Calu3 (cell line): Measurements from ENCODE around the gene PPM1H. TPM values are rescaled to one million over a fixed set of nuclear protein-coding genes. Genes with fewer than 3 reads are reported as not detected.

ENCODE experiments used
- BruUV-seq: library from RNA; stranded (reverse); fragments of 400-500 nt; replicated peaks from 2 replicates; lab custom pipeline; 2021; lab: Mats Ljungman, UMichigan
- CTCF ChIA-PET: fragments of 300-600 bp; sonication (Branson Sonifier 250); formaldehyde crosslinking; loops from one replicate; lab custom pipeline; 2022; ENCODE audit warnings: antibody characterized with exemption; lab: Charles Lee
- DNase-seq: peaks from one replicate; pipeline ENCODE4 v3.0.0; 2022
- H3K27ac Mint-ChIP-seq: one replicate; pipeline ENCODE4 v1.8.0; 2022; ENCODE audit warnings: mixed read lengths; ENCODE audit not compliant: unreplicated experiment
- H3K27me3 Mint-ChIP-seq: one replicate; pipeline ENCODE4 v1.8.0; 2022; ENCODE audit warnings: mixed read lengths; ENCODE audit not compliant: unreplicated experiment
- H3K36me3 Mint-ChIP-seq: one replicate; pipeline ENCODE4 v1.8.0; 2022; ENCODE audit warnings: mild to moderate bottlenecking, moderate library complexity, mixed read lengths; ENCODE audit not compliant: insufficient read depth, unreplicated experiment
- H3K4me1 Mint-ChIP-seq: one replicate; pipeline ENCODE4 v1.8.0; 2022; ENCODE audit warnings: mild to moderate bottlenecking, low read depth, mixed read lengths; ENCODE audit not compliant: unreplicated experiment
- H3K4me3 Mint-ChIP-seq: one replicate; pipeline ENCODE4 v1.8.0; 2022; ENCODE audit warnings: mild to moderate bottlenecking, low read depth, moderate library complexity, mixed read lengths; ENCODE audit not compliant: unreplicated experiment
- H3K9me3 Mint-ChIP-seq: one replicate; pipeline ENCODE4 v1.8.0; 2022; ENCODE audit warnings: low read depth, mixed read lengths; ENCODE audit not compliant: unreplicated experiment
- CTCF ChIP-seq: fragments of 200-600 bp; IDR thresholded peaks from one replicate; pipeline ENCODE4 v1.8.0; 2022; ENCODE audit warnings: antibody characterized with exemption; ENCODE audit not compliant: unreplicated experiment
- intact Hi-C: fragments of 100-400 bp; cut with micrococcal nuclease; formaldehyde crosslinking; loops from one replicate; pipeline ENCODE4 v1.10.0; 2022; ENCODE audit not compliant: unreplicated experiment
- total RNA-seq: library from RNA; stranded (reverse); gene quantifications from 2 replicates; pipeline ENCODE4 v1.2.3, GENCODE V29; 2022

Gene PPM1H
- total RNA-seq, 1 experiment from 2014 or later: 36.7 TPM

GRCh38 chr12:62860020-62860419 lies 74.9 kb downstream of the PPM1H start:
- H3K27ac Mint-ChIP-seq: no peak overlapping the region
- intact Hi-C loops: no loop called here

GRCh38 chr12:62859321-62859737 lies 75.6 kb downstream of the PPM1H start:
- no peaks in the 10 kb centered on the region for H3K9me3 Mint-ChIP-seq
- intact Hi-C loops: no loop called here
- no peak overlapping the region for H3K27ac Mint-ChIP-seq
- H3K4me3 Mint-ChIP-seq: no peak overlapping the region
- no TSS peak for BruUV-seq
- no peaks in the 10 kb centered on the region for H3K27me3 Mint-ChIP-seq
- no peak for TF ChIP-seq CTCF
- H3K4me1 Mint-ChIP-seq: peaks cover 46% of the 10 kb centered on the region
- no peaks in the 10 kb centered on the region for H3K36me3 Mint-ChIP-seq
- CTCF ChIA-PET: interaction anchor here (0.6 kb wide), 1 partner anchor 201 kb away, joined by 3 read pairs; no protein-coding TSS in a partner anchor
- DNase-seq: no peak

More at GRCh38 chr12:62860020-62860419, 74.9 kb downstream of the PPM1H start:
- peaks cover 51% of the 10 kb centered on the region for H3K4me1 Mint-ChIP-seq
- BruUV-seq: no TSS peak
- no peak overlapping the region for H3K4me3 Mint-ChIP-seq
- no peaks in the 10 kb centered on the region for H3K9me3 Mint-ChIP-seq
- no peak for DNase-seq
- no peak for TF ChIP-seq CTCF
- CTCF ChIA-PET: interaction anchor here (0.6 kb wide), 1 partner anchor 202 kb away, joined by 3 read pairs; no protein-coding TSS in a partner anchor
- H3K27me3 Mint-ChIP-seq: no peaks in the 10 kb centered on the region
- no peaks in the 10 kb centered on the region for H3K36me3 Mint-ChIP-seq

- BruUV-seq: no TSS peak
- Mint-ChIP-seq H3K9me3 (no peaks in the 10 kb centered on the region), H3K27ac (no peak overlapping the region), H3K36me3 (no peaks in the 10 kb centered on the region), H3K4me1 (peaks cover 22% of the 10 kb centered on the region), H3K27me3 (no peaks in the 10 kb centered on the region), H3K4me3 (no peak overlapping the region)
- TF ChIP-seq CTCF: no peak
- intact Hi-C loops: no loop called here
- CTCF ChIA-PET: no interaction called here
- no peak for DNase-seq
Observed at GRCh38 chr12:62856454-62856853, 78.5 kb downstream of the PPM1H start.

GRCh38 chr12:62854024-62854423 lies 80.9 kb downstream of the PPM1H start:
- intact Hi-C loops: no loop called here
- Mint-ChIP-seq H3K27ac (no peak overlapping the region), H3K4me3 (no peak overlapping the region), H3K9me3 (no peaks in the 10 kb centered on the region), H3K4me1 (peaks cover 5% of the 10 kb centered on the region), H3K27me3 (no peaks in the 10 kb centered on the region), H3K36me3 (no peaks in the 10 kb centered on the region)
- TF ChIP-seq CTCF: no peak
- DNase-seq: no peak
- no TSS peak for BruUV-seq
- CTCF ChIA-PET: interaction anchor here (1.1 to 1.2 kb wide), 2 partner anchors 10 to 35 kb away, joined by 3 to 4 read pairs; no protein-coding TSS in a partner anchor
